IPS-18c (cell line): ENCODE measurements around the gene THRA.
"Not testable (repeated sequence)": the region's sequence is repeated elsewhere in the genome, so short reads cannot be mapped to it uniquely, and the experiment has no call there.

Experiments used
- H3K4me3 ChIP-seq: 2 replicates; pipeline ENCODE4 v1.7.0; 2013; ENCODE audit warnings: low read depth, mild to moderate bottlenecking, low read length, moderate library complexity; ENCODE audit not compliant: insufficient read depth
- H3K9me3 ChIP-seq: one replicate; pipeline ENCODE4 v1.6.1; 2013; ENCODE audit warnings: mild to moderate bottlenecking, low read length, moderate library complexity; ENCODE audit not compliant: control insufficient read depth, insufficient read depth

Gene THRA

GRCh38 chr17:40113110-40113906, 50.5 kb downstream of the THRA start:
- peak overlapping the region; percentile 39 for H3K4me3 ChIP-seq

GRCh38 chr17:40113907-40114245, 51.1 kb downstream of the THRA start:
- Histone ChIP-seq H3K9me3 (no peaks in the 10 kb centered on the region), H3K4me3 (no peak overlapping the region)

More at GRCh38 chr17:40113110-40113906, 50.5 kb downstream of the THRA start:
- H3K9me3 ChIP-seq: no peaks in the 10 kb centered on the region

- Histone ChIP-seq H3K9me3 (no peaks in the 10 kb centered on the region), H3K4me3 (no peak overlapping the region)
Observed at GRCh38 chr17:40115101-40115436, 52.3 kb downstream of the THRA start.

- no peaks in the 10 kb centered on the region for H3K9me3 ChIP-seq
Observed at GRCh38 chr17:40121181-40122135, 58.7 kb downstream of the THRA start, which contains the start of gene MSL1. MSL1 (plus strand) TSS chr17:40121971; CDS start chr17:40122613, 642 bp downstream.

GRCh38 chr17:40122136-40122998, 59.6 kb downstream of the THRA start:
- Histone ChIP-seq H3K4me3 (peak overlapping the region; percentile 94), H3K9me3 (no peaks in the 10 kb centered on the region)

More at GRCh38 chr17:40121181-40122135, 58.7 kb downstream of the THRA start, which contains the start of gene MSL1:
- peak within 1 kb of the TSS; percentile 94 for H3K4me3 ChIP-seq

GRCh38 chr17:40122999-40123810, 60.4 kb downstream of the THRA start:
- peak overlapping the region; percentile 94 for H3K4me3 ChIP-seq
- H3K9me3 ChIP-seq: no peaks in the 10 kb centered on the region

- Histone ChIP-seq H3K4me3 (peak overlapping the region; percentile 94), H3K9me3 (no peaks in the 10 kb centered on the region)
Observed at GRCh38 chr17:40123811-40124114, 61.0 kb downstream of the THRA start.

GRCh38 chr17:40124279-40125141, 61.7 kb downstream of the THRA start:
- peak overlapping the region; percentile 94 for H3K4me3 ChIP-seq
- H3K9me3 ChIP-seq: no peaks in the 10 kb centered on the region

- no peak overlapping the region for H3K4me3 ChIP-seq
Observed at GRCh38 chr17:40129498-40129897, 66.7 kb downstream of the THRA start.

GRCh38 chr17:40130352-40131042, 67.7 kb downstream of the THRA start:
- H3K4me3 ChIP-seq: no peak overlapping the region
- no peaks in the 10 kb centered on the region for H3K9me3 ChIP-seq

More at GRCh38 chr17:40129498-40129897, 66.7 kb downstream of the THRA start:
- H3K9me3 ChIP-seq: no peaks in the 10 kb centered on the region

GRCh38 chr17:40134184-40134583, 71.4 kb downstream of the THRA start:
- H3K4me3 ChIP-seq: no peak overlapping the region
- H3K9me3 ChIP-seq: no peaks in the 10 kb centered on the region

GRCh38 chr17:40135817-40136216, 73.1 kb downstream of the THRA start:
- no peak overlapping the region for H3K4me3 ChIP-seq

GRCh38 chr17:40139566-40140058, 76.8 kb downstream of the THRA start:
- peak overlapping the region; percentile 83 for H3K4me3 ChIP-seq
- H3K9me3 ChIP-seq: no peaks in the 10 kb centered on the region

More at GRCh38 chr17:40135817-40136216, 73.1 kb downstream of the THRA start:
- H3K9me3 ChIP-seq: no peaks in the 10 kb centered on the region

GRCh38 chr17:40143166-40143565, 80.4 kb downstream of the THRA start:
- not testable (repeated sequence) for H3K9me3 ChIP-seq, H3K4me3 ChIP-seq
